Kidney (tissue), 14 donors: ENCODE measurements around the gene CD151. TPM values are rescaled to one million over a fixed set of nuclear protein-coding genes. Genes with fewer than 3 reads are reported as not detected.
A peak's percentile ranks its signal among the peaks of the same experiment; 100 is the strongest.

ENCODE experiments used
- DNase-seq, 5 donors: peaks; one replicate each; pipeline ENCODE4 v3.0.0-alpha.2; 2013 to 2020
- FAIRE-seq: peaks from 2 replicates; lab custom pipeline; 2012; peaks lifted over from hg19 to GRCh38; lab: Jason Lieb, UNC
- H3K27ac ChIP-seq, 2 donors: one replicate each; pipeline ENCODE4 v1.7.0; 2013; ENCODE audit warnings: low read depth in 2 of 2, low read length in 2 of 2, inconsistent platforms in 1 of 2
- H3K27me3 ChIP-seq: one replicate; pipeline ENCODE4 v1.7.1; 2013; ENCODE audit warnings: low read length, inconsistent platforms; ENCODE audit not compliant: control insufficient read depth, insufficient read depth
- H3K36me3 ChIP-seq, 3 donors: one replicate each; pipeline versions ENCODE4 v1.7.0 to v1.7.1; 2013; ENCODE audit warnings: low read length in 3 of 3, control low read depth in 1 of 3, inconsistent platforms in 1 of 3; ENCODE audit not compliant: insufficient read depth in 3 of 3, control insufficient read depth in 2 of 3
- H3K4me1 ChIP-seq, 3 donors: one replicate each; pipeline versions ENCODE4 v1.7.0 to v1.7.1; 2013; ENCODE audit warnings: low read length in 3 of 3, inconsistent platforms in 1 of 3, low read depth in 1 of 3; ENCODE audit not compliant: control insufficient read depth in 2 of 3, insufficient read depth in 2 of 3
- H3K4me3 ChIP-seq, 3 donors: one replicate each; pipeline versions ENCODE4 v1.7.0 to v1.8.1; 2013; ENCODE audit warnings: low read length in 3 of 3, control low read depth in 1 of 3, inconsistent platforms in 1 of 3
- H3K9ac ChIP-seq, 3 donors: one replicate each; pipeline versions ENCODE4 v1.7.0 to v1.7.1; 2013; ENCODE audit warnings: low read length in 3 of 3, control low read depth in 1 of 3, inconsistent platforms in 1 of 3
- H3K9me3 ChIP-seq, 3 donors: one replicate each; pipeline versions ENCODE4 v1.7.0 to v1.7.1; 2013; ENCODE audit warnings: low read length in 3 of 3, control low read depth in 1 of 3, inconsistent platforms in 1 of 3; ENCODE audit not compliant: control insufficient read depth in 2 of 3, insufficient read depth in 1 of 3
- intact Hi-C: fragments of 100-400 bp; cut with DNase I; formaldehyde crosslinking; loops from one replicate; pipeline ENCODE4 v1.11.1; 2022
- polyA plus RNA-seq: library from polyadenylated mRNA; stranded (reverse); fragments of 350-450 nt; fragmentation: Illumina TruSeq; extraction: RNeasy Lipid Tissue Mini Kit (QIAGEN cat#74804); gene quantifications from one replicate; pipeline ENCODE4 v1.2.3, GENCODE V29; 2014; ENCODE audit warnings: low read depth, low replicate concordance; ENCODE audit not compliant: insufficient read depth
- total RNA-seq: library from RNA; stranded (reverse); fragmentation: NEBNext Ultra II Directional; extraction: Animal tissue kit (Norgen Biotek cat#: 25700); gene quantifications from one replicate; pipeline ENCODE4 v1.2.1, GENCODE V29; 2021
- TF ChIP-seq, protein P1 (sequence below): IDR thresholded peaks from 3 replicates; pipeline ENCODE4 v1.5.1; 2012; ENCODE audit warnings: mild to moderate bottlenecking, moderate library complexity, borderline replicate concordance; ENCODE audit not compliant: insufficient read depth; ENCODE audit errors: extremely low read depth
- donor health status: control.
- donor health status: control.
- donor health status: control.
- donor health status: control.
- donor health status: control.
- donor health status: DM: yes; HTN: yes; CAD: no.
- donor health status: Normal renal cell carcinoma (clear cell type).

Gene CD151
- total and polyA plus RNA-seq, 2 donors from 2014 or later: 379 to 476 TPM

GRCh38 chr11:830295-831117, 2.2 kb upstream of the CD151 start:
- Histone ChIP-seq H3K9me3 (no peaks in the 10 kb centered on the region), H3K36me3 (no peaks in the 10 kb centered on the region), H3K27ac (no peak overlapping the region), H3K27me3 (no peaks in the 10 kb centered on the region), H3K4me1 (peaks cover 0 to 58% (median 22%) of the 10 kb centered on the region in 3 donors), H3K4me3 (peak overlapping the region in 1 of 3 donors; percentile 51), H3K9ac (no peak overlapping the region)
- DNase-seq (peak; percentile 85 to 93 (median 91)), FAIRE-seq (no peak)
- TF ChIP-seq, protein P1, sequence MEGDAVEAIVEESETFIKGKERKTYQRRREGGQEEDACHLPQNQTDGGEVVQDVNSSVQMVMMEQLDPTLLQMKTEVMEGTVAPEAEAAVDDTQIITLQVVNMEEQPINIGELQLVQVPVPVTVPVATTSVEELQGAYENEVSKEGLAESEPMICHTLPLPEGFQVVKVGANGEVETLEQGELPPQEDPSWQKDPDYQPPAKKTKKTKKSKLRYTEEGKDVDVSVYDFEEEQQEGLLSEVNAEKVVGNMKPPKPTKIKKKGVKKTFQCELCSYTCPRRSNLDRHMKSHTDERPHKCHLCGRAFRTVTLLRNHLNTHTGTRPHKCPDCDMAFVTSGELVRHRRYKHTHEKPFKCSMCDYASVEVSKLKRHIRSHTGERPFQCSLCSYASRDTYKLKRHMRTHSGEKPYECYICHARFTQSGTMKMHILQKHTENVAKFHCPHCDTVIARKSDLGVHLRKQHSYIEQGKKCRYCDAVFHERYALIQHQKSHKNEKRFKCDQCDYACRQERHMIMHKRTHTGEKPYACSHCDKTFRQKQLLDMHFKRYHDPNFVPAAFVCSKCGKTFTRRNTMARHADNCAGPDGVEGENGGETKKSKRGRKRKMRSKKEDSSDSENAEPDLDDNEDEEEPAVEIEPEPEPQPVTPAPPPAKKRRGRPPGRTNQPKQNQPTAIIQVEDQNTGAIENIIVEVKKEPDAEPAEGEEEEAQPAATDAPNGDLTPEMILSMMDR: no peak
- intact Hi-C loops: no loop called here

DNA sequence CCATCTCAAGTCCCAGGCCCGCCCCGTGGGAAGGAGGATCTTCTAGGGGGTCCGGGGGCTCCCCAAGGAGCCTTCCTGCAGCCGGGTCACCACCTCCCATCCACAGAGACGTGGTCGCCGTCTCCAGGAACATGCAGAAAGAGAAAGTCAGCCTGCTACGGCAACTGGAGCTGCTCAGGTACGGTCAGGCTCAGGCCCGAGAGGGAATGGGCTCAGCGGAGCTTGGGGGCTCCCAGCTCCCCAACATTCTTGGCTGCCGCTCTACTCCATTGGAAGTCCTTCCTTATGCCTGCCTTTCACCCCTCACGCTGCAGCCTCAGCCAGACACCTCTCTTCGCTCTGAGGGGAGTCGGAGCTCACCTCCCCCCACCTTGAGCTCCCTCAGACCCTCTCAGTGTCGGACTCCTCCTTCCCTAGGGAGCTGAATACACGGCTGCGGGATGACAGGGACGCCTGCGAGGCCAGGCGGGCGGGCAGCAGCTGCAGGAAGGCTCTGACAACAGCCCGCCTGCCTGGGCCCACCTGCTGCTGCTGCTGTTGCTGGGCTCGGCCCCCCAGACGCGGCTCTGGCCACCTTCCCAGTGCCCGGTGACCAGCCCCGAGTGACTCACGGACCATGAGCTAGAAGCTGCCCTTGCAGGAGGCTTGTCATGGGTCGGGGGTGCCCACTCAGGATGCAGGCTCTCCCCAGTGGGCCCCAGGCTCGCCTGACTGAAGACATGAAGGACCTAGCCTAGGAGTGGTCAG, 1.5 kb upstream of the CD151 start:
- Histone ChIP-seq H3K36me3 (no peaks in the 10 kb centered on the region), H3K27ac (no peak overlapping the region), H3K4me3 (no peak overlapping the region), H3K27me3 (no peaks in the 10 kb centered on the region), H3K4me1 (peaks cover 0 to 56% (median 22%) of the 10 kb centered on the region in 3 donors), H3K9ac (no peak overlapping the region), H3K9me3 (no peaks in the 10 kb centered on the region)
- no peak for DNase-seq
- no peak for FAIRE-seq
- TF ChIP-seq, protein P1: no peak
- intact Hi-C loops: no loop called here

GRCh38 chr11:831961-832528, 707 bp upstream of the CD151 start:
- H3K9ac ChIP-seq: peak overlapping the region in 2 of 3 donors; percentile 40 to 41
- H3K4me1 ChIP-seq: peaks cover 0 to 61% (median 22%) of the 10 kb centered on the region in 3 donors
- TF ChIP-seq, protein P1: no peak
- peak overlapping the region in 1 of 2 donors; percentile 72 for H3K27ac ChIP-seq
- no peaks in the 10 kb centered on the region for H3K9me3 ChIP-seq
- FAIRE-seq (no peak), DNase-seq (peak in 1 of 5 donors; percentile 80)
- H3K27me3 ChIP-seq: no peaks in the 10 kb centered on the region
- intact Hi-C loops: no loop called here
- peak overlapping the region in 2 of 3 donors; percentile 16 to 51 for H3K4me3 ChIP-seq
- peaks cover 0 to 4% (median 3%) of the 10 kb centered on the region in 3 donors for H3K36me3 ChIP-seq
